Measurements from ENCODE around the gene YEATS4. TPM values are rescaled to one million over a fixed set of nuclear protein-coding genes. Genes with fewer than 3 reads are reported as not detected.

The YEATS4 gene
- total and polyA plus RNA-seq, 9 of the 15 experiments (the other 6 are each of a cell fraction or from before 2014, with no cell fraction given), result 25.9 to 92.2 (median 49.2) TPM

DNA sequence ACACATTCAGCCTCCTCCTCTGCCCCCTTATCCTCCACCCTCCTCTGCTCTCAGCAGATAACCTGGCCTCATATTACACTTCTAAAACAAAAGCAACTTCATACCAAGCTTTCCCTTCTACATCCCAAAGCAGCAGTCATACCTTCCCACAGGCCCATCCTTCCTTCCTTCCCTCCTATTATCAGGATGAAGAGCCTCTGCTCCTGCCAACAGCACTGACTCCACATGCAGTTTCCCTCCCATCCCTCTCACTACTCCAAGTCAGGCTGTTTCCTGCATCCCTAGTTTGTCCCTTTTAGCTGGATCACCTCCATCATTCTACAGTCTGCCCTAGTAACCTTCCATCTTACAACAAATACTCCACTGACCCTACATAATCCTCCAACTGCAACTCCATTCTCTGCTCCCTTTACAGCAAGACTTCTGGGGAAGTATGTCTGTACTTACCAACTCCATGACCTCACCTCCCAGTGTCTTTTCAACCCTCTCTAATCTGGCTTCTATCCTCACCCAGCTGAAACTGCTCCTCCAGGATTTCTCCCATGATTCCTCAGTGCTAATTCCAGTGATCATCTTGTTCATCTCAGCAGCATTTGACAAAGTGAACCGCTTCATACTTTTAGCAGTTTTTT is 4.9 kb upstream of the YEATS4 start (continued):
- TF ChIP-seq HDAC1 (IDR thresholded peaks at IDR 0.05), result 0 out of 4 replicates have a peak, but pooled peaks of 1 of the 2 experiments have one; percentile 22
- peak; percentile 76; the same call in 1 of the 2 replicates for TF ChIP-seq HDGF (IDR thresholded peaks at IDR 0.05)
- 0 out of 2 replicates have a peak, but pooled peaks have one; percentile 23 for TF ChIP-seq LARP7 (IDR thresholded peaks at IDR 0.05)
- TF ChIP-seq, protein P1, sequence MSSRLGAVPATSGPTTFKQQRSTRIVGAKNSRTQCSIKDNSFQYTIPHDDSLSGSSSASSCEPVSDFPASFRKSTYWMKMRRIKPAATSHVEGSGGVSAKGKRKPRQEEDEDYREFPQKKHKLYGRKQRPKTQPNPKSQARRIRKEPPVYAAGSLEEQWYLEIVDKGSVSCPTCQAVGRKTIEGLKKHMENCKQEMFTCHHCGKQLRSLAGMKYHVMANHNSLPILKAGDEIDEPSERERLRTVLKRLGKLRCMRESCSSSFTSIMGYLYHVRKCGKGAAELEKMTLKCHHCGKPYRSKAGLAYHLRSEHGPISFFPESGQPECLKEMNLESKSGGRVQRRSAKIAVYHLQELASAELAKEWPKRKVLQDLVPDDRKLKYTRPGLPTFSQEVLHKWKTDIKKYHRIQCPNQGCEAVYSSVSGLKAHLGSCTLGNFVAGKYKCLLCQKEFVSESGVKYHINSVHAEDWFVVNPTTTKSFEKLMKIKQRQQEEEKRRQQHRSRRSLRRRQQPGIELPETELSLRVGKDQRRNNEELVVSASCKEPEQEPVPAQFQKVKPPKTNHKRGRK (tag; IDR thresholded peaks at IDR 0.05), result no peak
- TF ChIP-seq FOXK2 (conservative IDR thresholded peaks at IDR 0.05 in 1 of 2, IDR thresholded peaks at IDR 0.05 in 1 of 2; ENCODE audit: low read depth in 2 of 2), result 0 out of 4 replicates have a peak, but pooled peaks of 1 of the 2 experiments have one; percentile 9
- no peak for TF ChIP-seq JUN (IDR thresholded peaks at IDR 0.05; ENCODE audit: borderline replicate concordance, low read depth, low read length)
- TF ChIP-seq JUN (CRISPR knock-in tag; IDR thresholded peaks at IDR 0.05; ENCODE audit: borderline replicate concordance), result no peak
- TF ChIP-seq, protein P2, sequence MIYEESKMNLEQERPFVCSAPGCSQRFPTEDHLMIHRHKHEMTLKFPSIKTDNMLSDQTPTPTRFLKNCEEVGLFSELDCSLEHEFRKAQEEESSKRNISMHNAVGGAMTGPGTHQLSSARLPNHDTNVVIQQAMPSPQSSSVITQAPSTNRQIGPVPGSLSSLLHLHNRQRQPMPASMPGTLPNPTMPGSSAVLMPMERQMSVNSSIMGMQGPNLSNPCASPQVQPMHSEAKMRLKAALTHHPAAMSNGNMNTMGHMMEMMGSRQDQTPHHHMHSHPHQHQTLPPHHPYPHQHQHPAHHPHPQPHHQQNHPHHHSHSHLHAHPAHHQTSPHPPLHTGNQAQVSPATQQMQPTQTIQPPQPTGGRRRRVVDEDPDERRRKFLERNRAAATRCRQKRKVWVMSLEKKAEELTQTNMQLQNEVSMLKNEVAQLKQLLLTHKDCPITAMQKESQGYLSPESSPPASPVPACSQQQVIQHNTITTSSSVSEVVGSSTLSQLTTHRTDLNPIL (CRISPR knock-in tag; IDR thresholded peaks at IDR 0.05), result no peak
- no peak for TF ChIP-seq ILF3 (IDR thresholded peaks at IDR 0.05; ENCODE audit: borderline replicate concordance)
- no peak for TF ChIP-seq BMI1 (IDR thresholded peaks at IDR 0.05; ENCODE audit: low read length)
- no peak for TF ChIP-seq RFX7 (CRISPR knock-in tag; IDR thresholded peaks at IDR 0.05)
- TF ChIP-seq DPF2 (IDR thresholded peaks at IDR 0.05), result 0 out of 2 replicates have a peak, but pooled peaks have one; percentile 42
- TF ChIP-seq, protein P3, sequence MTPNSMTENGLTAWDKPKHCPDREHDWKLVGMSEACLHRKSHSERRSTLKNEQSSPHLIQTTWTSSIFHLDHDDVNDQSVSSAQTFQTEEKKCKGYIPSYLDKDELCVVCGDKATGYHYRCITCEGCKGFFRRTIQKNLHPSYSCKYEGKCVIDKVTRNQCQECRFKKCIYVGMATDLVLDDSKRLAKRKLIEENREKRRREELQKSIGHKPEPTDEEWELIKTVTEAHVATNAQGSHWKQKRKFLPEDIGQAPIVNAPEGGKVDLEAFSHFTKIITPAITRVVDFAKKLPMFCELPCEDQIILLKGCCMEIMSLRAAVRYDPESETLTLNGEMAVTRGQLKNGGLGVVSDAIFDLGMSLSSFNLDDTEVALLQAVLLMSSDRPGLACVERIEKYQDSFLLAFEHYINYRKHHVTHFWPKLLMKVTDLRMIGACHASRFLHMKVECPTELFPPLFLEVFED (CRISPR knock-in tag; conservative IDR thresholded peaks at IDR 0.05), result no peak
- TF ChIP-seq LCOR (CRISPR knock-in tag; IDR thresholded peaks at IDR 0.05), result no peak
- peak; percentile 27; the same call in 1 of the 2 replicates for TF ChIP-seq CTBP1 (IDR thresholded peaks at IDR 0.05; ENCODE audit: borderline replicate concordance)
- peak; percentile 55; the same call in 1 of the 2 replicates for TF ChIP-seq HLTF (IDR thresholded peaks at IDR 0.05)
- peak; percentile 48; the same call in 1 of the 2 replicates for TF ChIP-seq ARID1B (IDR thresholded peaks at IDR 0.05)
